SK-N-SH (cell line): ENCODE results near the gene FRY. TPM values are rescaled to one million over a fixed set of nuclear protein-coding genes. Genes with fewer than 3 reads are reported as not detected.

Experiments
- CTCF ChIA-PET: fragments of 300-600, 350-600 bp; formaldehyde crosslinking; extraction: SDS; loops from one replicate; lab custom pipeline; 2021; lab: Yijun Ruan, JAX
- POLR2A ChIA-PET: fragments of 350-600 bp; sonication (Branson Sonifier 250); formaldehyde crosslinking; extraction: SDS; loops from one replicate; lab custom pipeline; 2020; ENCODE audit warnings: antibody characterized with exemption, inconsistent platforms; lab: Yijun Ruan, JAX
- DNase-seq: peaks from one replicate; pipeline ENCODE4 v3.0.0; 2012
- H2AFZ ChIP-seq: fragments of 200-600 bp; sonication (generic); 2 replicates; pipeline ENCODE4 v1.8.1; 2016; ENCODE audit warnings: antibody characterized with exemption, mild to moderate bottlenecking, low read depth
- H3F3A ChIP-seq: fragments of 200-600 bp; sonication (generic); replicated peaks from 2 replicates; pipeline ENCODE3; 2016; ENCODE audit warnings: antibody characterized with exemption, mild to moderate bottlenecking; ENCODE audit not compliant: insufficient read depth
- H3K27ac ChIP-seq, 2 experiments: fragments of 200-500 bp in 1 of 2; fragments of 200-600 bp in 1 of 2; sonication (Bioruptor generic) in 1 of 2; sonication (generic), shearing (Covaris generic) in 1 of 2; 2 replicates each; pipeline versions ENCODE4 v1.5.1 to v1.6.1; 2014 to 2016; ENCODE audit warnings: low read depth in 2 of 2, inconsistent platforms in 1 of 2, low read length in 1 of 2, mild to moderate bottlenecking in 1 of 2, mixed read lengths in 1 of 2
- H3K27me3 ChIP-seq: fragments of 200-600 bp; sonication (generic), shearing (Covaris generic); 2 replicates; pipeline ENCODE4 v1.6.1; 2016; ENCODE audit warnings: mixed run types; ENCODE audit not compliant: insufficient read depth
- H3K36me3 ChIP-seq, 2 experiments: fragments of 200-500 bp in 1 of 2; fragments of 200-600 bp in 1 of 2; sonication (Bioruptor generic) in 1 of 2; sonication (generic) in 1 of 2; replicated peaks in 1 of 2; 2 replicates each; pipeline versions ENCODE3 to v1.5.1; 2014 to 2016; ENCODE audit warnings: low read length in 1 of 2, mild to moderate bottlenecking in 1 of 2; ENCODE audit not compliant: insufficient read depth in 2 of 2, control insufficient read depth in 1 of 2
- H3K4me1 ChIP-seq, 2 experiments: fragments of 200-500 bp in 1 of 2; fragments of 200-600 bp in 1 of 2; sonication (Bioruptor generic) in 1 of 2; sonication (generic), shearing (Covaris generic) in 1 of 2; 2 replicates each; pipeline versions ENCODE4 v1.5.1 to v1.6.1; 2014 to 2016; ENCODE audit warnings: low read depth in 1 of 2, low read length in 1 of 2, mixed run types in 1 of 2; ENCODE audit not compliant: insufficient read depth in 2 of 2, control insufficient read depth in 1 of 2
- H3K4me2 ChIP-seq: fragments of 200-600 bp; sonication (generic), shearing (Covaris generic); 2 replicates; pipeline ENCODE4 v1.6.1; 2017; ENCODE audit warnings: mixed run types
- H3K4me3 ChIP-seq, 2 experiments: fragments of 200-500 bp in 1 of 2; fragments of 200-600 bp in 1 of 2; sonication (Bioruptor generic) in 1 of 2; sonication (generic), shearing (Covaris generic) in 1 of 2; 2 replicates each; pipeline versions ENCODE4 v1.5.1 to v1.8.1; 2014 to 2016; ENCODE audit warnings: low read depth in 2 of 2, inconsistent platforms in 1 of 2, low read length in 1 of 2, mild to moderate bottlenecking in 1 of 2, mixed read lengths in 1 of 2, moderate library complexity in 1 of 2
- H3K79me2 ChIP-seq: fragments of 200-600 bp; sonication (generic); 2 replicates; pipeline ENCODE4 v1.8.1; 2017; ENCODE audit warnings: mild to moderate bottlenecking; ENCODE audit not compliant: insufficient read depth
- H3K9ac ChIP-seq: fragments of 200-600 bp; sonication (generic); 2 replicates; pipeline ENCODE4 v1.6.1; 2017; ENCODE audit warnings: mixed run types
- H3K9me2 ChIP-seq: fragments of 200-600 bp; sonication (generic); 2 replicates; pipeline ENCODE4 v1.6.1; 2017; ENCODE audit warnings: mixed run types
- H3K9me3 ChIP-seq: fragments of 200-600 bp; sonication (generic); 2 replicates; pipeline ENCODE4 v1.6.1; 2017; ENCODE audit warnings: mixed run types, mild to moderate bottlenecking, moderate library complexity
- H4K20me1 ChIP-seq: fragments of 200-600 bp; sonication (generic); 2 replicates; pipeline ENCODE4 v1.6.1; 2017; ENCODE audit warnings: mild to moderate bottlenecking, mixed run types; ENCODE audit not compliant: insufficient read depth
- EP300 ChIP-seq, 2 experiments: IDR thresholded peaks; 2 replicates each; pipeline versions ENCODE4 v1.4.0 to v1.6.1; 2012; ENCODE audit warnings: borderline replicate concordance in 1 of 2, low read depth in 1 of 2, low read length in 1 of 2
- EZH2phosphoT487 ChIP-seq: fragments of 200-600 bp; sonication (generic); IDR thresholded peaks from 2 replicates; pipeline ENCODE4 v1.6.1; 2017; ENCODE audit warnings: low read depth, mixed run types, mild to moderate bottlenecking, antibody characterized with exemption, moderate library complexity, borderline replicate concordance
- FOSL2 ChIP-seq: IDR thresholded peaks from 2 replicates; pipeline ENCODE4 v1.4.0; 2012; ENCODE audit warnings: low read depth, mild to moderate bottlenecking, moderate library complexity, borderline replicate concordance
- FOXJ3 ChIP-seq: sonication (generic); formaldehyde crosslinking; IDR thresholded peaks from 2 replicates; pipeline ENCODE4 v1.5.1; 2020; ENCODE audit warnings: mild to moderate bottlenecking, missing genetic modification reagents
- NRF1 ChIP-seq: IDR thresholded peaks from 2 replicates; pipeline ENCODE4 v1.6.1; 2012; ENCODE audit warnings: low read depth, mild to moderate bottlenecking, low read length
- POLR2AphosphoS5 ChIP-seq: IDR thresholded peaks from 2 replicates; pipeline ENCODE4 v1.6.1; 2012; ENCODE audit warnings: low read depth, low read length
- RFX5 ChIP-seq: IDR thresholded peaks from 2 replicates; pipeline ENCODE4 v1.6.1; 2012; ENCODE audit warnings: mild to moderate bottlenecking, improper control_type of control experiment, low read length
- RXRA ChIP-seq: IDR thresholded peaks from 2 replicates; pipeline ENCODE4 v1.4.0; 2012; ENCODE audit warnings: low read depth, mild to moderate bottlenecking, borderline replicate concordance
- SMC3 ChIP-seq: IDR thresholded peaks from 2 replicates; pipeline ENCODE4 v1.6.1; 2012; ENCODE audit warnings: low read depth, low read length, improper control_type of control experiment
- TAF1 ChIP-seq: IDR thresholded peaks from 2 replicates; pipeline ENCODE4 v1.6.1; 2012; ENCODE audit warnings: low read depth, mild to moderate bottlenecking, low read length, moderate library complexity, borderline replicate concordance
- TCF12 ChIP-seq: IDR thresholded peaks from 2 replicates; pipeline ENCODE4 v1.4.0; 2012
- TEAD4 ChIP-seq: IDR thresholded peaks from 2 replicates; pipeline ENCODE4 v1.4.0; 2012; ENCODE audit warnings: mild to moderate bottlenecking, borderline replicate concordance; ENCODE audit not compliant: insufficient read depth
- USF1 ChIP-seq: IDR thresholded peaks from 2 replicates; pipeline ENCODE4 v1.4.0; 2012; ENCODE audit warnings: low read depth, borderline replicate concordance
- USF2 ChIP-seq: fragments of 150-350 bp; IDR thresholded peaks from 2 replicates; pipeline ENCODE4 v1.6.1; 2017; ENCODE audit warnings: antibody characterized with exemption, low read length, low read depth, borderline replicate concordance
- YY1 ChIP-seq: IDR thresholded peaks from 2 replicates; pipeline ENCODE4 v1.4.0; 2012; ENCODE audit warnings: low read depth, mild to moderate bottlenecking
- WGBS: methylation state at CpG from one replicate; pipeline ENCODE4 v1.1.6; 2017; ENCODE audit warnings: low lambda C conversion rate; 5-methylcytosine and 5-hydroxymethylcytosine counted together
- polyA plus RNA-seq, 3 experiments: library from polyadenylated mRNA; depleted of rRNA; stranded (reverse); fragments of >200 nt; gene quantifications; 2 replicates each; pipeline ENCODE4 v1.2.3, GENCODE V29; 2012
- TF ChIP-seq, protein P1 (sequence below): IDR thresholded peaks from 2 replicates; pipeline ENCODE4; 2012
- TF ChIP-seq, protein P2 (sequence below): fragments of 200-600 bp; sonication (generic); IDR thresholded peaks from 2 replicates; pipeline ENCODE4 v1.6.1; 2017; ENCODE audit warnings: antibody characterized with exemption, mild to moderate bottlenecking, moderate library complexity

Gene FRY
- polyA plus RNA-seq, 1 of the 3 experiments (the other 2 are of a cell fraction) = 1.4 TPM

DNA sequence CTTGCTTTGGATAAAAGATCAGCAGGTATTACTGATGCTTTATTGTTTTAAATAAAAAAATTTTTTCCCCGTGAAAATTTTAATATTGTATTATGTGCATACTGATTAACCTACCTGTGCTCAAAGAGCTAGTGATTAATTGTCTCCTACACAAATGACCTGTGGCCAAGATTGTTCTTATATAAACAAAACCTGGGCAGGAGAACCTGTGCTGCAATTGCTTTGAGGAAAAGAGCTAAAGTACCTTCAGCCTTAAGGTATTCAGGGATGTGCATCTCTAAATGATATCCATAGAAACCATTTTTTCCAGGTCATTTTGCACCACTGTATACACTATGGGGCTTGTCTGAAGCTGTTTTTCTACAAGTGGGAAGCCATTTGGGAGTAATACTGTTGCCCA, 1.2 kb downstream of the FRY start:
- TF ChIP-seq, protein P1, sequence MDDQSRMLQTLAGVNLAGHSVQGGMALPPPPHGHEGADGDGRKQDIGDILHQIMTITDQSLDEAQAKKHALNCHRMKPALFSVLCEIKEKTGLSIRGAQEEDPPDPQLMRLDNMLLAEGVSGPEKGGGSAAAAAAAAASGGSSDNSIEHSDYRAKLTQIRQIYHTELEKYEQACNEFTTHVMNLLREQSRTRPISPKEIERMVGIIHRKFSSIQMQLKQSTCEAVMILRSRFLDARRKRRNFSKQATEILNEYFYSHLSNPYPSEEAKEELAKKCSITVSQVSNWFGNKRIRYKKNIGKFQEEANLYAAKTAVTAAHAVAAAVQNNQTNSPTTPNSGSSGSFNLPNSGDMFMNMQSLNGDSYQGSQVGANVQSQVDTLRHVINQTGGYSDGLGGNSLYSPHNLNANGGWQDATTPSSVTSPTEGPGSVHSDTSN = no peak
- TF ChIP-seq SMC3 = no peak
- TF ChIP-seq POLR2AphosphoS5 = no peak
- no peak for TF ChIP-seq FOSL2
- Histone ChIP-seq H3K9me2 (no peaks in the 10 kb centered on the region), H3K4me3 (no peak overlapping the region; a peak in 1 of 4 replicates), H3K79me2 (no peaks in the 10 kb centered on the region), H3K27me3 (no peaks in the 10 kb centered on the region), H3F3A (peaks cover 10% of the 10 kb centered on the region), H3K4me2 (no peak overlapping the region), H2AFZ (no peak overlapping the region), H3K27ac (no peak overlapping the region), H4K20me1 (no peaks in the 10 kb centered on the region), H3K9me3 (no peaks in the 10 kb centered on the region), H3K4me1 (peaks cover 0 to 8% of the 10 kb centered on the region in 2 experiments; a peak in 2 of 4 replicates), H3K9ac (no peak overlapping the region), H3K36me3 (no peaks in the 10 kb centered on the region)
- ChIA-PET POLR2A (no interaction called here), CTCF (interaction anchor here (2.2 to 3.0 kb wide), 2 partner anchors 123 to 132 kb away, joined by 11 to 17 read pairs; no protein-coding TSS in a partner anchor)
- WGBS = 80% methylated on average over 1 of the region's 1 CpG
- no peak for DNase-seq

DNA sequence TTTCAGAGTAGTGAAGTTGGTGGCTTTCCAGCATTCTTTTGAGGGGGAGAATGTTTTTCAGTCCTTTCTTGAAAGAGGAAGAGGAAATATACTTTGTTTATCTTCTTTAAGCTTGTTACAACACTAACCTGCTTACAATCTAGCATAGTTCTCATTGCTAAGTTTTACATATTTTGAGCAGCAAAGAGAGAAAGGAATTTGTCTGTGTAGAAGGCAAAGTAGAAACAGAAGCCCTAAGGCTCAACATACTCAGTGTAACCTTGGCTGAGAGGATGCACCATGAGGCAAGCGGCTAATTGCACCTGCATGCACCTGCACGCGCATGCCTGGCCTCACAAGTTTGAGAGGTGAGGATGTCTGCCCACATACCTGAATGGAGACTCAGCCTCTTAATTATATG, 2.2 kb downstream of the FRY start:
- POLR2A ChIA-PET = no interaction called here
- H3K79me2 ChIP-seq = no peaks in the 10 kb centered on the region
- no peaks in the 10 kb centered on the region for H3K36me3 ChIP-seq
- DNase-seq = no peak
- peaks cover 10% of the 10 kb centered on the region for H3F3A ChIP-seq
- no peak overlapping the region for H3K4me2 ChIP-seq
- H3K9me3 ChIP-seq = no peaks in the 10 kb centered on the region
- no peak for TF ChIP-seq RFX5
- TF ChIP-seq EZH2phosphoT487 = no peak
- no peak for TF ChIP-seq YY1
- no peak for TF ChIP-seq USF1
- no peak for TF ChIP-seq USF2
- TF ChIP-seq FOXJ3 (CRISPR knock-in tag) = no peak
- TF ChIP-seq NRF1 = no peak
- TF ChIP-seq, protein P2, sequence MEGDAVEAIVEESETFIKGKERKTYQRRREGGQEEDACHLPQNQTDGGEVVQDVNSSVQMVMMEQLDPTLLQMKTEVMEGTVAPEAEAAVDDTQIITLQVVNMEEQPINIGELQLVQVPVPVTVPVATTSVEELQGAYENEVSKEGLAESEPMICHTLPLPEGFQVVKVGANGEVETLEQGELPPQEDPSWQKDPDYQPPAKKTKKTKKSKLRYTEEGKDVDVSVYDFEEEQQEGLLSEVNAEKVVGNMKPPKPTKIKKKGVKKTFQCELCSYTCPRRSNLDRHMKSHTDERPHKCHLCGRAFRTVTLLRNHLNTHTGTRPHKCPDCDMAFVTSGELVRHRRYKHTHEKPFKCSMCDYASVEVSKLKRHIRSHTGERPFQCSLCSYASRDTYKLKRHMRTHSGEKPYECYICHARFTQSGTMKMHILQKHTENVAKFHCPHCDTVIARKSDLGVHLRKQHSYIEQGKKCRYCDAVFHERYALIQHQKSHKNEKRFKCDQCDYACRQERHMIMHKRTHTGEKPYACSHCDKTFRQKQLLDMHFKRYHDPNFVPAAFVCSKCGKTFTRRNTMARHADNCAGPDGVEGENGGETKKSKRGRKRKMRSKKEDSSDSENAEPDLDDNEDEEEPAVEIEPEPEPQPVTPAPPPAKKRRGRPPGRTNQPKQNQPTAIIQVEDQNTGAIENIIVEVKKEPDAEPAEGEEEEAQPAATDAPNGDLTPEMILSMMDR = no peak
- TF ChIP-seq TAF1 = no peak
- TF ChIP-seq TEAD4 = no peak
- no peak for TF ChIP-seq TCF12
- no peak for TF ChIP-seq EP300 (IDR thresholded peaks at IDR 0.05; ENCODE audit: borderline replicate concordance in 1 of 2, low read depth in 1 of 2, low read length in 1 of 2)
- TF ChIP-seq POLR2AphosphoS5 = no peak
- no peak for TF ChIP-seq RXRA
- TF ChIP-seq, all 33 proteins: peak for 0
- H2AFZ ChIP-seq = no peak overlapping the region
- H3K27ac ChIP-seq = no peak overlapping the region
- WGBS = 98% methylated on average over 3 of the region's 3 CpGs
- no peaks in the 10 kb centered on the region for H4K20me1 ChIP-seq
- H3K4me1 ChIP-seq = peaks cover 0 to 12% of the 10 kb centered on the region in 2 experiments; a peak in 2 of 4 replicates
- CTCF ChIA-PET = no interaction called here
- H3K4me3 ChIP-seq = no peak overlapping the region
- H3K9ac ChIP-seq = no peak overlapping the region
- H3K27me3 ChIP-seq = no peaks in the 10 kb centered on the region
- no peaks in the 10 kb centered on the region for H3K9me2 ChIP-seq
